T-helper 2 cell treated with Interferon-gamma antibody and Interleukin-4, amounts not matched to agents 5 μg/mL and 100 μg/mL, for 36 hours (primary cell): ENCODE data around the gene NEK5.
"Not testable (repeated sequence)": the region's sequence is repeated elsewhere in the genome, so short reads cannot be mapped to it uniquely, and the experiment has no call there.

Experiments
- DNase-seq: peaks from one replicate; pipeline ENCODE4 v3.0.0; 2021; ENCODE audit warnings: low spot score
- H3K27ac Mint-ChIP-seq: one replicate; pipeline ENCODE4 v1.8.0; 2021; ENCODE audit warnings: mild to moderate bottlenecking, mixed read lengths
- H3K27me3 Mint-ChIP-seq: one replicate; pipeline ENCODE4 v1.8.0; 2021; ENCODE audit warnings: low read depth, mixed read lengths
- H3K36me3 Mint-ChIP-seq: one replicate; pipeline ENCODE4 v1.8.0; 2021; ENCODE audit warnings: low read depth, mixed read lengths
- H3K4me1 Mint-ChIP-seq: one replicate; pipeline ENCODE4 v1.8.0; 2021; ENCODE audit warnings: low read depth, mixed read lengths
- H3K4me3 Mint-ChIP-seq: one replicate; pipeline ENCODE4 v1.8.0; 2022; ENCODE audit warnings: mild to moderate bottlenecking, moderate library complexity, mixed read lengths
- H3K9me3 Mint-ChIP-seq: one replicate; pipeline ENCODE4 v1.8.0; 2021; ENCODE audit warnings: mixed read lengths

The NEK5 gene, protein sequence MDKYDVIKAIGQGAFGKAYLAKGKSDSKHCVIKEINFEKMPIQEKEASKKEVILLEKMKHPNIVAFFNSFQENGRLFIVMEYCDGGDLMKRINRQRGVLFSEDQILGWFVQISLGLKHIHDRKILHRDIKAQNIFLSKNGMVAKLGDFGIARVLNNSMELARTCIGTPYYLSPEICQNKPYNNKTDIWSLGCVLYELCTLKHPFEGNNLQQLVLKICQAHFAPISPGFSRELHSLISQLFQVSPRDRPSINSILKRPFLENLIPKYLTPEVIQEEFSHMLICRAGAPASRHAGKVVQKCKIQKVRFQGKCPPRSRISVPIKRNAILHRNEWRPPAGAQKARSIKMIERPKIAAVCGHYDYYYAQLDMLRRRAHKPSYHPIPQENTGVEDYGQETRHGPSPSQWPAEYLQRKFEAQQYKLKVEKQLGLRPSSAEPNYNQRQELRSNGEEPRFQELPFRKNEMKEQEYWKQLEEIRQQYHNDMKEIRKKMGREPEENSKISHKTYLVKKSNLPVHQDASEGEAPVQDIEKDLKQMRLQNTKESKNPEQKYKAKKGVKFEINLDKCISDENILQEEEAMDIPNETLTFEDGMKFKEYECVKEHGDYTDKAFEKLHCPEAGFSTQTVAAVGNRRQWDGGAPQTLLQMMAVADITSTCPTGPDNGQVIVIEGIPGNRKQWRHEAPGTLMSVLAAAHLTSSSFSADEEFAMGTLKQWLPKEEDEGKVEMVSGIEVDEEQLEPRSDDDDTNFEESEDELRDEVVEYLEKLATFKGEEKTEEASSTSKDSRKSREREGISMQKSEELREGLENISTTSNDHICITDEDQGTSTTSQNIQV

GRCh38 chr13:52128714-52129700 lies at the start of gene NEK5:
TSS of gene NEK5 (minus strand) at chr13:52129073. CDS start at chr13:52127482, 1,591 bp downstream.
- peaks cover 19% of the 10 kb centered on the region for H3K27me3 Mint-ChIP-seq
- no peaks in the 10 kb centered on the region for H3K9me3 Mint-ChIP-seq
- peaks cover 15% of the 10 kb centered on the region for H3K4me1 Mint-ChIP-seq
- H3K4me3 Mint-ChIP-seq: peak within 1 kb of the TSS; percentile 89
- peaks cover 10% of the 10 kb centered on the region for H3K36me3 Mint-ChIP-seq
- H3K27ac Mint-ChIP-seq: peak within 1 kb of the TSS; percentile 56
- DNase-seq: peak; percentile 61

- Mint-ChIP-seq H3K4me3 (no peak overlapping the region), H3K9me3 (no peaks in the 10 kb centered on the region), H3K36me3 (peaks cover 31% of the 10 kb centered on the region), H3K4me1 (peaks cover 5% of the 10 kb centered on the region), H3K27ac (no peak overlapping the region), H3K27me3 (no peaks in the 10 kb centered on the region)
- DNase-seq: no peak
Observed at GRCh38 chr13:52177276-52177675, 48.4 kb upstream of the NEK5 start.

GRCh38 chr13:52173970-52174369 lies 45.1 kb upstream of the NEK5 start:
- H3K27me3 Mint-ChIP-seq, H3K4me1 Mint-ChIP-seq, H3K4me3 Mint-ChIP-seq, DNase-seq, H3K27ac Mint-ChIP-seq, H3K9me3 Mint-ChIP-seq: not testable (repeated sequence)
- H3K36me3 Mint-ChIP-seq: peaks cover 25% of the 10 kb centered on the region

GRCh38 chr13:52173373-52173772 lies 44.5 kb upstream of the NEK5 start:
- H3K4me3 Mint-ChIP-seq: no peak overlapping the region
- peaks cover 5% of the 10 kb centered on the region for H3K4me1 Mint-ChIP-seq
- no peak overlapping the region for H3K27ac Mint-ChIP-seq
- H3K9me3 Mint-ChIP-seq: no peaks in the 10 kb centered on the region
- peaks cover 25% of the 10 kb centered on the region for H3K36me3 Mint-ChIP-seq
- no peaks in the 10 kb centered on the region for H3K27me3 Mint-ChIP-seq
- DNase-seq: no peak

DNA sequence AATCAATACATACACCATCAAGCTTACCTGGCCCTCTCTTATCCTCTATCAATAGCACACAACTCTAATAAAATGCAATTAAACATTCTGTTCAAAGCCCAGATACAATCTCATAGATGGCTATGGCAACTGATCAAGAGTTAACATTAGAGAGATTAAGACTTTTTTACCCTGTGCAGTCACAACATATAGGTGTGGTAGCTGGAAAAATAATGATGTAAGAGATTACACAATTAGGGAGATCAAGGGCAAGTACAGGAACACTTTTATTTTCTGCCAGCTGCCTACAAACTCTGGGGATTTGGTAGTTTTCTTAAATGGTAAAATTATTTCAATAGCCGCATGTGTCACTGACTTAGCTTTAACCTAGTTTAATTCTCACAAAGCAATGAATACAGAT lies 42.8 kb upstream of the NEK5 start:
- H3K36me3 Mint-ChIP-seq: peaks cover 27% of the 10 kb centered on the region
- H3K4me3 Mint-ChIP-seq, H3K27ac Mint-ChIP-seq, H3K9me3 Mint-ChIP-seq, H3K27me3 Mint-ChIP-seq, H3K4me1 Mint-ChIP-seq, DNase-seq: not testable (repeated sequence)

GRCh38 chr13:52170828-52171391 lies 42.0 kb upstream of the NEK5 start:
- H3K36me3 Mint-ChIP-seq: peaks cover 30% of the 10 kb centered on the region
- H3K27ac Mint-ChIP-seq, H3K27me3 Mint-ChIP-seq, H3K4me3 Mint-ChIP-seq, DNase-seq, H3K4me1 Mint-ChIP-seq, H3K9me3 Mint-ChIP-seq: not testable (repeated sequence)

DNA sequence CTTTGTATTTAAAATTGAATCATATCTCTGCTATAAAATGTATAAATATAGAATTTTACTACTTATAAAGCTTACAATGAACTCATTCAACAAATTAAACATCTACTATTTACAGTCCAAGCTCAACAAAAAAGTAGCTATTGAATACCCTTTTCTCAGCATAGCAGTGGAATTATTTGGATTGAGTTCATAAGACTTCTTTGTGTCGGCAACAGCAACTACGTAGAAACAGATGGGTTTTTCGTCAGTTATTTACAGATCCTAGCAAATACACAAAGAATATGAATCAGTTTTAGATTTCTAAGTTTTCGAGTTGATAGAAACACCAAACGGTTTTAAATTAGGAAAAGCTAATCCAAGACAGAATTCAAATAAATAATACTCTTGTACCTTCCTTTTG lies 41.0 kb upstream of the NEK5 start:
- DNase-seq: no peak
- Mint-ChIP-seq H3K27me3 (no peaks in the 10 kb centered on the region), H3K36me3 (peaks cover 26% of the 10 kb centered on the region), H3K4me3 (no peak overlapping the region), H3K9me3 (no peaks in the 10 kb centered on the region), H3K27ac (no peak overlapping the region), H3K4me1 (peaks cover 5% of the 10 kb centered on the region)

- H3K36me3 Mint-ChIP-seq: peaks cover 8% of the 10 kb centered on the region
- H3K4me1 Mint-ChIP-seq: peaks cover 25% of the 10 kb centered on the region
- H3K27me3 Mint-ChIP-seq: no peaks in the 10 kb centered on the region
- H3K4me3 Mint-ChIP-seq: no peak overlapping the region
- DNase-seq: no peak
- no peaks in the 10 kb centered on the region for H3K9me3 Mint-ChIP-seq
- H3K27ac Mint-ChIP-seq: no peak overlapping the region
Observed at GRCh38 chr13:52165411-52165810, 36.5 kb upstream of the NEK5 start.

- H3K36me3 Mint-ChIP-seq: peaks cover 8% of the 10 kb centered on the region
- H3K27ac Mint-ChIP-seq: no peak overlapping the region
- H3K4me3 Mint-ChIP-seq: no peak overlapping the region
- H3K4me1 Mint-ChIP-seq: peaks cover 27% of the 10 kb centered on the region
- peaks cover under 1% of the 10 kb centered on the region for H3K27me3 Mint-ChIP-seq
- no peak for DNase-seq
- H3K9me3 Mint-ChIP-seq: no peaks in the 10 kb centered on the region
Observed at GRCh38 chr13:52164989-52165388, 36.1 kb upstream of the NEK5 start.

GRCh38 chr13:52163878-52164277 lies 35.0 kb upstream of the NEK5 start:
- not testable (repeated sequence) for H3K4me3 Mint-ChIP-seq

GRCh38 chr13:52162279-52163101 lies 33.6 kb upstream of the NEK5 start:
- Mint-ChIP-seq H3K27me3 (peaks cover 4% of the 10 kb centered on the region), H3K9me3 (no peaks in the 10 kb centered on the region), H3K4me3 (no peak overlapping the region), H3K27ac (peak overlapping the region; percentile 16), H3K36me3 (peaks cover 11% of the 10 kb centered on the region), H3K4me1 (peaks cover 44% of the 10 kb centered on the region)
- DNase-seq: no peak

More at GRCh38 chr13:52163878-52164277, 35.0 kb upstream of the NEK5 start:
- peaks cover 33% of the 10 kb centered on the region for H3K4me1 Mint-ChIP-seq
- not testable (repeated sequence) for H3K36me3 Mint-ChIP-seq, H3K27me3 Mint-ChIP-seq, DNase-seq, H3K9me3 Mint-ChIP-seq, H3K27ac Mint-ChIP-seq

GRCh38 chr13:52161181-52161646 lies 32.3 kb upstream of the NEK5 start:
- no peak overlapping the region for H3K4me3 Mint-ChIP-seq
- no peaks in the 10 kb centered on the region for H3K9me3 Mint-ChIP-seq
- peaks cover 4% of the 10 kb centered on the region for H3K27me3 Mint-ChIP-seq

More at GRCh38 chr13:52161181-52161646, 32.3 kb upstream of the NEK5 start:
- Mint-ChIP-seq H3K27ac (no peak overlapping the region), H3K36me3 (peaks cover 8% of the 10 kb centered on the region), H3K4me1 (peaks cover 54% of the 10 kb centered on the region)
- DNase-seq: no peak
